22Rv1 (cell line): ENCODE data around the gene KHDRBS2.

Experiments used
- CTCF ChIP-seq: fragments of 450-650 bp; IDR thresholded peaks from 2 replicates; pipeline ENCODE4 v1.5.1; 2017; ENCODE audit warnings: mild to moderate bottlenecking
- ZFX ChIP-seq: fragments of 450-650 bp; IDR thresholded peaks from 2 replicates; pipeline ENCODE4 v1.6.1; 2017; ENCODE audit warnings: antibody characterized with exemption, borderline replicate concordance

GRCh38 chr6:62324834-62325233, 38.8 kb upstream of the KHDRBS2 start:
- TF ChIP-seq CTCF: no peak
- TF ChIP-seq ZFX: no peak
